GM12891 (cell line): ENCODE results near the gene E2F2.

Source experiments
- POLR2A ChIP-seq: IDR thresholded peaks from 2 replicates; pipeline ENCODE4 v1.6.1; 2011; ENCODE audit warnings: low read depth, low read length, control low read depth
- POLR2AphosphoS5 ChIP-seq: IDR thresholded peaks from 2 replicates; pipeline ENCODE4 v1.6.1; 2011; ENCODE audit warnings: low read depth, low read length, control low read depth
- SPI1 ChIP-seq: IDR thresholded peaks from 2 replicates; pipeline ENCODE4 v1.6.1; 2011; ENCODE audit warnings: low read depth, low read length, control low read depth

GRCh38 chr1:23558140-23558871 lies 27.3 kb upstream of the E2F2 start:
- TF ChIP-seq POLR2AphosphoS5 (peak; percentile 45; the same call in 1 of the 2 replicates), POLR2A (peak; percentile 50; the same call in 1 of the 2 replicates), SPI1 (no peak)
